ENCODE measurements around the gene THRAP3.

THRAP3 gene

DNA sequence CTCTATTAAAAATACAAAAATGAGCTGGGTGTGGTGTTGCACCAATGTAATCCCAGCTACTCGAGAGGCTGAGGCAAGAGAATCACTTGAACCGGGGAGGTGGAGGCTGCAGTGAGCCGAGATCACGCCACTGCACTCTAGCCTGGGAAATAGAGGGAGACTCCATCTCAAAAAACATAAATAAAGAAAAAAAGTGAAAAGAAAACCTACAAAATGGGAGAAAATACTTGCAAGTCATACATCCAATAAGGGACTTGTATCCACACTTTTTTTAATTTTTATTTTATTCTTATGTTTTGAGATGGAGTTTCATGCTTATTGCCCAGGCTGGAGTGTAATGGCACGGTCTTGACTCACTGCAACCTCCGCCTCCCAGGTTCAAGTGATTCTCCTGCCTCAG, 52.4 kb downstream of the THRAP3 start:
- no peak for DNase-seq (ENCODE audit: extremely low read depth, low read depth)
- TF ChIP-seq, protein P1, sequence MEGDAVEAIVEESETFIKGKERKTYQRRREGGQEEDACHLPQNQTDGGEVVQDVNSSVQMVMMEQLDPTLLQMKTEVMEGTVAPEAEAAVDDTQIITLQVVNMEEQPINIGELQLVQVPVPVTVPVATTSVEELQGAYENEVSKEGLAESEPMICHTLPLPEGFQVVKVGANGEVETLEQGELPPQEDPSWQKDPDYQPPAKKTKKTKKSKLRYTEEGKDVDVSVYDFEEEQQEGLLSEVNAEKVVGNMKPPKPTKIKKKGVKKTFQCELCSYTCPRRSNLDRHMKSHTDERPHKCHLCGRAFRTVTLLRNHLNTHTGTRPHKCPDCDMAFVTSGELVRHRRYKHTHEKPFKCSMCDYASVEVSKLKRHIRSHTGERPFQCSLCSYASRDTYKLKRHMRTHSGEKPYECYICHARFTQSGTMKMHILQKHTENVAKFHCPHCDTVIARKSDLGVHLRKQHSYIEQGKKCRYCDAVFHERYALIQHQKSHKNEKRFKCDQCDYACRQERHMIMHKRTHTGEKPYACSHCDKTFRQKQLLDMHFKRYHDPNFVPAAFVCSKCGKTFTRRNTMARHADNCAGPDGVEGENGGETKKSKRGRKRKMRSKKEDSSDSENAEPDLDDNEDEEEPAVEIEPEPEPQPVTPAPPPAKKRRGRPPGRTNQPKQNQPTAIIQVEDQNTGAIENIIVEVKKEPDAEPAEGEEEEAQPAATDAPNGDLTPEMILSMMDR (IDR thresholded peaks at IDR 0.05; ENCODE audit: low read depth, low read length) = no peak

DNA sequence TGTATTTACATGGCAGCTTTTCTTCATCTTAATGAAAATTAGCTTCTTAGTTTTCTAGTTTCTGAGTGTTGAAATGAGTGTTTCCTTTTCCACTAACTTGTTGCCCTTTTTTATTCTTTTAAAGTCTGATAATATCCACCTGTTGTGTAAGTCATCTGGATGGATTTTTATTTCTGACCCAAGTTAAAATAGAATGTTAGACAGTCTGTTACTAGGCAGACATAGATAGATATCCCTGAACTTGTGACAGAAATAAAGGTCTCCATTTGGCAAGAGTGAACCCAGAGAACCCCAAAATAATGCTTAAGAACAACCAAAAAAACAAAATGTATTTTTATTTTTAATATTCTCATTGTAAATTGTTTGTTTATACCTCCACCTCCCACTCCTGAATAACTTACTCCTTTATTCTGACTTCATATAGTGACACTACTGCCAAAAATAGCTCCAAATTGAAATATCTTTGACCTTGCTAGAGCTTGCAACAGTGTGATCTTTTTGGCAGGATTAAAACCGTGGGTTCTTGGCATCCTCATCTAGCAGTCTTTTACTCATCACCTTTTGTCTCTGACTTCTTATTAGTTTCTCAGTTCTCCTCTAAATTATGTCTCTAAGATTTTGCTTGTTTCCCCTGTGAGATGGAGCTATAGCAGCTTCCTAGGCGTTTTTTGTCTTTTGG, 55.0 kb downstream of the THRAP3 start:
- DNase-seq (ENCODE audit: extremely low read depth, low read depth) = no peak
- TF ChIP-seq, protein P1 (IDR thresholded peaks at IDR 0.05; ENCODE audit: low read depth, low read length) = no peak

DNA sequence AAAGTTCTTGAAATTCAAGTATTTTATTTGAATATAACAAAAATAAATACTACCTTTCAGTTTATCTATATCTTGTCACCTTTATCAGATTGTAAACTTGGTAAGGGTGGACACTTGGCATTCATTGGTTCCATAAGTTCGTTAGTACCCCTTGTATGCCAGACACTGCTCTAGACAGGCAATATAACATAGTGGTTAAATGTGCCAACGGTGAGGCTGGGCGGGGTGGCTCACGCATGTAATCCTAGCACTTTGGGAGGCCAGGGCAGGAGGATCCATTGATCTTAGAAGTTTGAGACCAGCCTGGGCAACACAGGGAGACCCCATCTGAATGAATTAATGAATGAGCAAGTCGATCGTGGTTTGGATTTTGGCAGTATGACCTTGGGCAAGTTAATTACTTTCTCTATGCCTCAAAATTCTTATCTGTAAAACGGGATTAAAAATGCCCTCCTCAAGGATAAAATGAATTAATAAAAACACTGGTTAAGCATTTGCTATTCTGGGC, 55.6 kb downstream of the THRAP3 start:
- DNase-seq (ENCODE audit: extremely low read depth, low read depth) = no peak
- TF ChIP-seq, protein P1 (IDR thresholded peaks at IDR 0.05; ENCODE audit: low read depth, low read length) = no peak

DNA sequence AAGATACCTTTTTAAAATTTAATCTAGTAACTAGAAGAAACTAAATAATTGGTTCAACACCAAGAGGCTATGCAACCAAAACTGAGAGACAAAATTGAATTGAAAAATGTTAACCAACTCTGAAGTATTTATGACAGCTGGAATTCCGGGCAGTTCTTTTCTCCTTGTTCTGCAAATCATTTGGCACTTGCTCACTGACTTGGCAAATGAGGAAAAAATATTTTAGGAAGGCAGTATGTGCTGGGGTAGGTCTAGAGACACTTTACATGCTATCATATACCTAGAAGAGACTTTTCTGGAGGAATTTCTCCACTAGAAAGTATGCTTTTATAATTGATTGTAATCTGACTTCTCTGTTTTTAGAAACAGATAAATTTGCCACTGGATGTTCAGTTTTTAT, 59.8 kb downstream of the THRAP3 start:
- no peak for DNase-seq (ENCODE audit: extremely low read depth, low read depth)
- TF ChIP-seq, protein P1 (IDR thresholded peaks at IDR 0.05; ENCODE audit: low read depth, low read length) = no peak

DNA sequence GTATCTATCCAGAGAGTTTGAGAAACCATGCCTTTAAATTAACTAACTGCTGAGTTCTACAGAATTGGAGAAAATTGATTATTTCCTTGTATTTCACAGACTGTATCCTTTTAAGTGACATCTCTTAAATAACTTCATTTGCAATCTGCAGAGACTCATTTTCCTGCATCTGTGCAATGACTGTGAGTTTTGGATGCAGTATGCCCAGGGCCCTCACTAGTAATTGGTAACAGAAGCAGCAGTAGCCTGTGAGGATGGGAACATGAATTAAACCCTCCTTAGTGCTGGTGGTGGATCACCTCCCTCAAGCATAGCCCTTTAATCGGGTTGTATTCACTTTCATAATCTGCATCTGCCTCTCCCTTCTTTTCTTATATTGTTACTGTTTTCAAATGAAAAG, 60.3 kb downstream of the THRAP3 start:
- TF ChIP-seq, protein P1 (IDR thresholded peaks at IDR 0.05; ENCODE audit: low read depth, low read length) = no peak
- no peak for DNase-seq (ENCODE audit: extremely low read depth, low read depth)

DNA sequence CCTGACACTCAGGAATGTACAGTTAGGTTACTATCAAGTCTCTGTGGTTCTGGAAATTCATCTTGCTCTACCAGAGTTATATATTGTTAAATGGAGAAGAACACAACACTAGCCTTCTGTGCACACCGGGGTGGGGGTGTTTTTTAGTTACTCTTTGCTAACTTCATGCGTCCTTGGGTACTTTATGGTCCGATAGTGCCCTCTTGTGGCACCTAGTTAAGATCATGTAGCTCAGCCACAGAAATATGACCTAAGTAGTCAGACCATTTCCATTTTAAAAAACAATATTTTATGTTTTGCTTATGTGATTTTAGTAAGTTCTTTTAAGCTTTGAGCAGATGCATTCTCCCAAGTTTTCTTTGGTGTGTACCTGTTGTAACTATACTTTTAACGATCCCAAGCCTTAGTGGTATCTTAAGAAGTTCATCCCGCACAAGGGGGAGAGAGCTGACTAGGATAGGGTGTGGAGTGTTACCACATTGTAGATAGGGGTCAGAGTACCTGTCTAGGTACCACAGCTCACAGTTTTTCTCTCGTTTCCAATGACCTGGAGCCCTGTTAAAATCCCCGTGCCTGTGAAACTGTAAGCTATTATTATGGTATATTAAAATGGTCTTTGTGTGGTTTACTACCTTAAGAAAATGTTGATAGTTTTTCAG, 61.3 kb downstream of the THRAP3 start:
- TF ChIP-seq, protein P1 (IDR thresholded peaks at IDR 0.05; ENCODE audit: low read depth, low read length) = peak; percentile 65
- peak; percentile 76 for DNase-seq (ENCODE audit: extremely low read depth, low read depth)

DNA sequence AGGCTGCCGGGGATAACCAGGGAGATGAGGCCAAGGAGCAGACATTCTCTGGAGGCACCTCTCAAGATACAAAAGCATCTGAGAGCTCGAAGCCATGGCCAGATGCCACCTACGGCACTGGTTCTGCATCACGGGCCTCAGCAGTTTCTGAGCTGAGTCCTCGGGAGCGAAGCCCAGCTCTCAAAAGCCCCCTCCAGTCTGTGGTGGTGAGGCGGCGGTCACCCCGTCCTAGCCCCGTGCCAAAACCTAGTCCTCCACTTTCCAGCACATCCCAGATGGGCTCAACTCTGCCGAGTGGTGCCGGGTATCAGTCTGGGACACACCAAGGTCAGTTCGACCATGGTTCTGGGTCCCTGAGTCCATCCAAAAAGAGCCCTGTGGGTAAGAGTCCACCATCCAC, 62.6 kb downstream of the THRAP3 start:
- DNase-seq (ENCODE audit: extremely low read depth, low read depth) = no peak
- TF ChIP-seq, protein P1 (IDR thresholded peaks at IDR 0.05; ENCODE audit: low read depth, low read length) = no peak
